ENCODE data around the gene EIF3A.
A peak's percentile ranks its signal among the peaks of the same experiment; 100 is the strongest.

Gene EIF3A

GRCh38 chr10:118990326-118990725 lies 90.3 kb downstream of the EIF3A start:
- no peak for DNase-seq (ENCODE audit: low read depth)
- TF ChIP-seq CTCF (IDR thresholded peaks at IDR 0.05; ENCODE audit: insufficient read depth, low read depth, low read length, missing control alignments), result no peak
- no peak overlapping the region for H3K4me3 ChIP-seq (ENCODE audit: low read depth, low read length)

- no peak for TF ChIP-seq CTCF (IDR thresholded peaks at IDR 0.05; ENCODE audit: insufficient read depth, low read depth, low read length, missing control alignments)
- no peak overlapping the region for H3K4me3 ChIP-seq (ENCODE audit: low read depth, low read length)
- DNase-seq (ENCODE audit: low read depth), result peak; percentile 39
Observed at GRCh38 chr10:118986815-118987790, 93.5 kb downstream of the EIF3A start.

GRCh38 chr10:118985576-118985975 lies 95.0 kb downstream of the EIF3A start:
- no peak for DNase-seq (ENCODE audit: low read depth)
- H3K4me3 ChIP-seq (ENCODE audit: low read depth, low read length), result no peak overlapping the region
- no peak for TF ChIP-seq CTCF (IDR thresholded peaks at IDR 0.05; ENCODE audit: insufficient read depth, low read depth, low read length, missing control alignments)
